Spleen (tissue), 11 donors: ENCODE results near the gene STEAP1B. TPM values are rescaled to one million over a fixed set of nuclear protein-coding genes. Genes with fewer than 3 reads are reported as not detected.

Source experiments
- DNase-seq: peaks from one replicate; pipeline ENCODE4 v3.0.0-alpha.2; 2020
- H3K27ac ChIP-seq, 8 donors: fragments of 200-600 bp; sonication (generic) in 7 of 8; 1 replicate in 4 of 8; 2 replicates in 4 of 8; pipeline versions ENCODE4 v1.5.0 to v1.8.0; 2016 to 2021; ENCODE audit warnings: inconsistent platforms in 4 of 8, mild to moderate bottlenecking in 4 of 8, moderate library complexity in 1 of 8
- H3K27me3 ChIP-seq, 7 donors: fragments of 200-600 bp; sonication (generic) in 6 of 7; replicated peaks in 1 of 7; 1 replicate in 4 of 7; 2 replicates in 3 of 7; pipeline versions ENCODE4 v1.5.0 to v1.8.0; 2016 to 2021; ENCODE audit warnings: inconsistent platforms in 3 of 7, mild to moderate bottlenecking in 1 of 7
- H3K36me3 ChIP-seq, 6 donors: fragments of 200-600 bp; sonication (generic) in 5 of 6; 1 replicate in 4 of 6; 2 replicates in 2 of 6; pipeline versions ENCODE4 v1.5.0 to v1.8.0; 2016 to 2021; ENCODE audit warnings: inconsistent platforms in 2 of 6
- H3K4me1 ChIP-seq, 6 donors: fragments of 200-600 bp; sonication (generic) in 5 of 6; 1 replicate in 3 of 6; 2 replicates in 3 of 6; pipeline versions ENCODE4 v1.5.0 to v1.8.0; 2016 to 2021; ENCODE audit warnings: inconsistent platforms in 3 of 6
- H3K4me3 ChIP-seq, 8 donors: fragments of 200-600 bp; sonication (generic) in 7 of 8; 1 replicate in 4 of 8; 2 replicates in 4 of 8; pipeline versions ENCODE4 v1.5.0 to v1.8.0; 2016 to 2021; ENCODE audit warnings: inconsistent platforms in 4 of 8, mild to moderate bottlenecking in 4 of 8, moderate library complexity in 2 of 8
- H3K9me3 ChIP-seq, 8 donors: fragments of 200-600 bp; sonication (generic) in 7 of 8; 1 replicate in 4 of 8; 2 replicates in 4 of 8; pipeline versions ENCODE4 v1.5.0 to v1.8.0; 2016 to 2021; ENCODE audit warnings: inconsistent platforms in 4 of 8
- CTCF ChIP-seq, 11 experiments: fragments of 200-600 bp in 7 of 11; fragments of 450-650 bp in 4 of 11; sonication (generic) in 4 of 11; IDR thresholded peaks in 8 of 11; conservative IDR thresholded peaks in 3 of 11; 1 replicate in 7 of 11; 2 replicates in 4 of 11; pipeline versions ENCODE4 v1.4.0 to v1.8.0; 2016 to 2021; ENCODE audit warnings: antibody characterized with exemption in 11 of 11, inconsistent platforms in 4 of 11, mild to moderate bottlenecking in 1 of 11
- POLR2A ChIP-seq, 3 donors: fragments of 450-650 bp; IDR thresholded peaks; one replicate each; pipeline ENCODE4 v1.5.1; 2017; ENCODE audit warnings: antibody characterized with exemption in 3 of 3, mild to moderate bottlenecking in 1 of 3
- POLR2AphosphoS5 ChIP-seq, 3 donors: sonication (generic); formaldehyde crosslinking; IDR thresholded peaks; one replicate each; pipeline ENCODE4 v1.5.1; 2017; ENCODE audit warnings: antibody characterized with exemption in 3 of 3
- WGBS, 5 donors: extraction: QIAGEN DNeasy Blood & Tissue Kit in 3 of 5; methylation state at CpG; one replicate each; pipeline versions ENCODE4 v1.1.5 to v1.1.7; 2013 to 2018; 5-methylcytosine and 5-hydroxymethylcytosine counted together
- intact Hi-C: fragments of 100-400 bp; cut with DNase I; formaldehyde crosslinking; loops from one replicate; pipeline ENCODE4 v1.15.0; 2023; ENCODE audit warnings: low total_unique reads
- polyA plus RNA-seq, 3 donors: library from polyadenylated mRNA; stranded (reverse); fragments of 200-250 nt; gene quantifications; one replicate each; pipeline ENCODE4 v1.2.1, GENCODE V29; 2013
- total RNA-seq, 7 donors: library from RNA; depleted of rRNA in 3 of 7; stranded (reverse); fragments of >200 nt in 3 of 7; fragmentation: NEBNext Ultra II Directional in 4 of 7; extraction: Animal tissue kit (Norgen Biotek cat#: 25700) in 4 of 7; gene quantifications; one replicate each; pipeline versions ENCODE4 v1.1.0 to v1.2.1, GENCODE V29; 2016 to 2021
- donor health status: healthy with polysubstance abuse.
- donor health status: DM: no; HTN: no; CAD: no; lungs with moderate emphysema.
- donor health status: DM: no; HTN: no; CAD: no.
- donor health status: Bipolar disorder and iron deficiency.
- donor health status: healthy.
- donor health status: DM: no; HTN: no; CAD: no.
- donor health status: DM: yes; HTN: yes; CAD: no.

Gene STEAP1B
- total and polyA plus RNA-seq, 10 donors: 5.9 to 22.5 (median 12.9) TPM

DNA sequence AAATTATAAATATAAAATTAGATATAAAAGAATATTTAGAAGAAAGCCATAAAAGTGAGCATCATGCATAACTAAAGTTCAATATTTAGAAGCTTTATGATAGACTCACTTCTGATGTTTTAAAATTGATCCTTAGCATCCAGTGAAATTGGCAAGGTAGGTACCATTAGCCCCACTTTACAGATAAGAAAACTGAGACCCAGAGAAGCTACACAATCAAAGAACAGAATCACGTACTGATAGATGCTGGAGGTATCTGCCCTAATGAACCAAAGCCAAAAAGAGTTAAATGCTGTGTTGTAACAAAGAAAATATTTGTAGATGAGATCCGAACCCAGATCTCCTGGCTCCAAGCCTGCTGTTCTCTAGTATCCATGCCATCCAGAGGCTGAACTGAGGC, 100.4 kb downstream of the STEAP1B start:
- no peaks in the 10 kb centered on the region for H3K27me3 ChIP-seq
- intact Hi-C loops: no loop called here
- no peak overlapping the region for H3K4me3 ChIP-seq
- no peak for DNase-seq
- TF ChIP-seq POLR2AphosphoS5 (IDR thresholded peaks at IDR 0.05): no peak
- WGBS, 5 donors: 81 to 99% (median 87%) methylated on average over 2 of the region's 2 CpGs
- H3K36me3 ChIP-seq: no peaks in the 10 kb centered on the region
- no peaks in the 10 kb centered on the region for H3K9me3 ChIP-seq
- peaks cover 0 to 15% (median 0%) of the 10 kb centered on the region in 6 donors for H3K4me1 ChIP-seq
- H3K27ac ChIP-seq: no peak overlapping the region

DNA sequence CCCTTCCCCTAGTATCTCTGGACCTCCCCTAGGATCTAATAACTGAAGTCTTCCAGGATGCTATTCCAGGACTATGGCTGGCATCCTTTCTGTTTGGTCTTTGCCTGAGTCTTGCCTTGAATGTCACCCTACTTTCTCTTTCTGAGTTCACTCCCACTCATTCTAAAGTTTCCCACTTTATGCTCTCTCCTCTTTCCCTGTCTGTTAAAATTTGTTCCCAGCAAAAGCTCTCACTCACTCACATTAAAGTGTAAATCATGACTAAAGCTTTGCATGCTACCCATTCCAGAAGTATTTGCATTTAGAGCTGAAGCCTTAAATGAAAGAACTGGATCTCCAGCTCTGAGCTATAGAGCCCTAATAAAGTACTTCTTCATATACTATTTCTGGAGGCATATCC, 100.9 kb downstream of the STEAP1B start:
- DNase-seq: no peak
- H3K27me3 ChIP-seq: no peaks in the 10 kb centered on the region
- no peak overlapping the region for H3K4me3 ChIP-seq
- no peaks in the 10 kb centered on the region for H3K36me3 ChIP-seq
- H3K9me3 ChIP-seq: no peaks in the 10 kb centered on the region
- TF ChIP-seq CTCF (IDR thresholded peaks at IDR 0.05 in 8 of 11, conservative IDR thresholded peaks at IDR 0.05 in 3 of 11) (no peak), POLR2AphosphoS5 (IDR thresholded peaks at IDR 0.05) (no peak), POLR2A (IDR thresholded peaks at IDR 0.05) (no peak)
- H3K4me1 ChIP-seq: peaks cover 0 to 15% (median 0%) of the 10 kb centered on the region in 6 donors
- no peak overlapping the region for H3K27ac ChIP-seq
- intact Hi-C loops: no loop called here

DNA sequence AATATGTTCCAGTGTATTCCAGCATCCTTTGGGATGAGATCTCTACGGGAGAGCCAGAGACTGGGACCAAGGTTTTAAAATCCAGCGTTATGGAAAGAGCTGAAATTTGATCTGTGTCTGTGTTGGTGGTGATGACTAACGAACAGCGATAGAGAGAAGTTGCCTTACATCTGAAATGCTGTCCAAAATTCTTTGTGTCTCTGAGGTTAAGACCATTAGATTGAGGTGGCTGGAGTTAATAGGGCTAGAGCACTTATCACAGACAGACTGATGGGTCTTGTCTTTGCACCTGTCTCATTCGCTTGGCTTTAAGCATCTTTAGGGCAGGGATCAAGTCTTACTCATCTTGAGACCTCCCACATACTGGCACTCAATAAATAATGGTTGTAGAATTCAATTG, 102.0 kb downstream of the STEAP1B start:
- H3K36me3 ChIP-seq: no peaks in the 10 kb centered on the region
- intact Hi-C loops: no loop called here
- no peak for TF ChIP-seq POLR2AphosphoS5 (IDR thresholded peaks at IDR 0.05)
- TF ChIP-seq POLR2A (IDR thresholded peaks at IDR 0.05): no peak
- peaks cover 0 to 11% (median 0%) of the 10 kb centered on the region in 6 donors for H3K4me1 ChIP-seq
- no peaks in the 10 kb centered on the region for H3K9me3 ChIP-seq
- 69 to 80% (median 75%) methylated on average over 5 of the region's 5 CpGs for WGBS, 5 donors
- no peak for DNase-seq
- no peaks in the 10 kb centered on the region for H3K27me3 ChIP-seq
- H3K27ac ChIP-seq: no peak overlapping the region
- no peak overlapping the region for H3K4me3 ChIP-seq

GRCh38 chr7:22395222-22395621, 104.8 kb downstream of the STEAP1B start:
- no peaks in the 10 kb centered on the region for H3K36me3 ChIP-seq
- intact Hi-C loops: no loop called here
- 73 to 86% (median 76%) methylated on average over 5 to 6 of the region's 6 CpGs for WGBS, 5 donors
- no peaks in the 10 kb centered on the region for H3K4me1 ChIP-seq
- no peak overlapping the region for H3K27ac ChIP-seq
- DNase-seq: no peak
- TF ChIP-seq POLR2AphosphoS5 (IDR thresholded peaks at IDR 0.05): no peak
- TF ChIP-seq CTCF (IDR thresholded peaks at IDR 0.05 in 8 of 11, conservative IDR thresholded peaks at IDR 0.05 in 3 of 11): no peak
- H3K9me3 ChIP-seq: no peaks in the 10 kb centered on the region
- H3K27me3 ChIP-seq: no peaks in the 10 kb centered on the region
- no peak overlapping the region for H3K4me3 ChIP-seq

GRCh38 chr7:22394739-22395138, 105.2 kb downstream of the STEAP1B start:
- intact Hi-C loops: no loop called here
- TF ChIP-seq POLR2A (IDR thresholded peaks at IDR 0.05) (no peak), CTCF (IDR thresholded peaks at IDR 0.05 in 8 of 11, conservative IDR thresholded peaks at IDR 0.05 in 3 of 11) (no peak), POLR2AphosphoS5 (IDR thresholded peaks at IDR 0.05) (no peak)
- Histone ChIP-seq H3K4me1 (no peaks in the 10 kb centered on the region), H3K27me3 (no peaks in the 10 kb centered on the region), H3K36me3 (no peaks in the 10 kb centered on the region), H3K4me3 (no peak overlapping the region), H3K27ac (no peak overlapping the region), H3K9me3 (no peaks in the 10 kb centered on the region)
- no peak for DNase-seq
- 56 to 76% (median 71%) methylated on average over 3 of the region's 3 CpGs for WGBS, 5 donors
